ENCODE results near the gene WWOX. TPM values are rescaled to one million over a fixed set of nuclear protein-coding genes. Genes with fewer than 3 reads are reported as not detected.

WWOX gene
- total RNA-seq, 1 donor from 2014 or later = 43.2 TPM

DNA sequence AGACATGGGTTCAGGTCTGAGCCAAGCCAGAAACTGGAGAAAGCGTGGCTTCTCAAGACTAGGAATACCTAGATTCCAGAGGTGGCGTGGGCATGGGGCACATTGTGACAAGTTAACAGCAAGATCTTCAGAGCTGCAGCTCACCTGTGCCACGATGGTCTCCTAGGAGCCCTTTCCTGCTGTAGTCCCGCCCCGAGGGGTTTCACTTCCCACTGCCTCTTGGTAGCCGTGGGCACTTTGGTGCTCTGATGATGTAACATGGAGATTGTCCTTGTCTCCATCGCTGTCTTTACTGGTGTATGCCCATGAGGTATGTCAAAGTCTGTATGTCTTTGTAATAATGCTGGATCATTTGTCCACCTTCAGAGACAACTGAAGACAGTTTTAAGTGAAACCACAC, 89.7 kb downstream of the WWOX start:
- Mint-ChIP-seq H3K27ac (no peak overlapping the region), H3K9me3 (ENCODE audit: low read depth) (peaks cover 3% of the 10 kb centered on the region), H3K27me3 (no peaks in the 10 kb centered on the region), H3K4me3 (ENCODE audit: low read depth) (no peak overlapping the region), H3K4me1 (ENCODE audit: low read depth) (no peaks in the 10 kb centered on the region), H3K36me3 (ENCODE audit: insufficient read depth) (peaks cover 2% of the 10 kb centered on the region)
- TF ChIP-seq, protein P1, sequence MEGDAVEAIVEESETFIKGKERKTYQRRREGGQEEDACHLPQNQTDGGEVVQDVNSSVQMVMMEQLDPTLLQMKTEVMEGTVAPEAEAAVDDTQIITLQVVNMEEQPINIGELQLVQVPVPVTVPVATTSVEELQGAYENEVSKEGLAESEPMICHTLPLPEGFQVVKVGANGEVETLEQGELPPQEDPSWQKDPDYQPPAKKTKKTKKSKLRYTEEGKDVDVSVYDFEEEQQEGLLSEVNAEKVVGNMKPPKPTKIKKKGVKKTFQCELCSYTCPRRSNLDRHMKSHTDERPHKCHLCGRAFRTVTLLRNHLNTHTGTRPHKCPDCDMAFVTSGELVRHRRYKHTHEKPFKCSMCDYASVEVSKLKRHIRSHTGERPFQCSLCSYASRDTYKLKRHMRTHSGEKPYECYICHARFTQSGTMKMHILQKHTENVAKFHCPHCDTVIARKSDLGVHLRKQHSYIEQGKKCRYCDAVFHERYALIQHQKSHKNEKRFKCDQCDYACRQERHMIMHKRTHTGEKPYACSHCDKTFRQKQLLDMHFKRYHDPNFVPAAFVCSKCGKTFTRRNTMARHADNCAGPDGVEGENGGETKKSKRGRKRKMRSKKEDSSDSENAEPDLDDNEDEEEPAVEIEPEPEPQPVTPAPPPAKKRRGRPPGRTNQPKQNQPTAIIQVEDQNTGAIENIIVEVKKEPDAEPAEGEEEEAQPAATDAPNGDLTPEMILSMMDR (IDR thresholded peaks at IDR 0.05; ENCODE audit: unreplicated experiment) = no peak
- no peak for DNase-seq (ENCODE audit: low spot score, unreplicated experiment)

DNA sequence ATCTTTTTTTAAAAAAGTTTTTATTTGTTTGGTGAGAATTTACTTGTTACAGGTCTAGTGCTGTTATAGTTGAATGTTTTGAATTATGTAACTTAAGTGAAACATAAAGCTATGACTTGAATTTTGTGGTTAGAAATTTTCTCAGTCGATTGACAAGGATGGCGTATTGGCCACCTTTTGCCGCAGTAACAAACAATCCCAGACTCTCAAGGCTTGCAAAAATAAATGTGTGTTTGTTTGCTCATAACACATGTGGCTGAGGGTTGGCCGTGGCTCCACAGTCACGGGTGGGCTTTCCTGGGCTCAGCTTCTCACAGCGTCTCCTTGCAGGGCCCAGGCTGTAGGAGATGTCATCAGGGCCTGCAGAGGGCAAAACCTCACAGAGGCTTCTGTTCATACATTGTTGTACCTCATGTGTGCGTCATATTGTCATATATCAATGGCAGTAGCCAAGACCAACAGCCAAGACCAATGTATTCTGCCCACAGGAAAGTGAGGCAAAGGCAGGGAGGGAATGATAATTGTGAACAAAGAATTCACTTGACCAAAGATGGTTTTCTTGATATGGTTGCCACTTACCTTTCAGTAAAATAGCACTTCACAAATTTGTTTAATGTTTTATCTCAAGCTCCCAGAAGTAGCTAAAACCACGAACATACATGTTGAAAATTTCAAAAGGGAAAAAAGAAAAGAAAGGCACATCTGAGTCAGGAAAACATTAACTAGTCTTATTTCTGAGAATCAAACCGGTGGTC, 93.5 kb downstream of the WWOX start:
- DNase-seq (ENCODE audit: low spot score, unreplicated experiment) = no peak
- Mint-ChIP-seq H3K4me3 (ENCODE audit: low read depth) (no peak overlapping the region), H3K9me3 (ENCODE audit: low read depth) (peaks cover 6% of the 10 kb centered on the region), H3K4me1 (ENCODE audit: low read depth) (peaks cover 3% of the 10 kb centered on the region), H3K36me3 (ENCODE audit: insufficient read depth) (peaks cover 2% of the 10 kb centered on the region), H3K27ac (no peak overlapping the region), H3K27me3 (no peaks in the 10 kb centered on the region)
- TF ChIP-seq, protein P1 (IDR thresholded peaks at IDR 0.05; ENCODE audit: unreplicated experiment) = no peak

DNA sequence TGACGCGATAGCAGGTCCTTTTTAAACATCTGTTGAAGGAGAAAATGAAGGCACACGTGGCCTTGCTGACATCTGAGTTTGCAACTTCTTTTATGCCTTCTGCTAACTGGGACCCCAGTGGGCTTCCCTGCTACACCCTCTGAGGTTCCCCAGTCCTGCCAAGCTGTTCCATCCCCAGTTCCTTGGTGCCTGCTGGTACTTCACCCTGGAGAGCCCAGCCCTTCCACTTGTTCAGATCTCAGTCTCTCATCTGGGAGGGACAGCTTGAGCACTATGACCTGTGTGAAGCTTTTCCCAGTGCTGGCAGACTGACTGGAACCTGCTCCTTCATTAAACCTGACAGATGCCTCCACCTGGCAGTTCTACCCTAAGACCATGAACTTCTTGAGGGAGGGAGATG, 95.5 kb downstream of the WWOX start:
- Mint-ChIP-seq H3K9me3 (ENCODE audit: low read depth) (peaks cover 6% of the 10 kb centered on the region), H3K27ac (no peak overlapping the region), H3K27me3 (no peaks in the 10 kb centered on the region), H3K4me1 (ENCODE audit: low read depth) (peaks cover 9% of the 10 kb centered on the region), H3K4me3 (ENCODE audit: low read depth) (no peak overlapping the region), H3K36me3 (ENCODE audit: insufficient read depth) (peaks cover 2% of the 10 kb centered on the region)
- TF ChIP-seq, protein P1 (IDR thresholded peaks at IDR 0.05; ENCODE audit: unreplicated experiment) = no peak
- no peak for DNase-seq (ENCODE audit: low spot score, unreplicated experiment)

DNA sequence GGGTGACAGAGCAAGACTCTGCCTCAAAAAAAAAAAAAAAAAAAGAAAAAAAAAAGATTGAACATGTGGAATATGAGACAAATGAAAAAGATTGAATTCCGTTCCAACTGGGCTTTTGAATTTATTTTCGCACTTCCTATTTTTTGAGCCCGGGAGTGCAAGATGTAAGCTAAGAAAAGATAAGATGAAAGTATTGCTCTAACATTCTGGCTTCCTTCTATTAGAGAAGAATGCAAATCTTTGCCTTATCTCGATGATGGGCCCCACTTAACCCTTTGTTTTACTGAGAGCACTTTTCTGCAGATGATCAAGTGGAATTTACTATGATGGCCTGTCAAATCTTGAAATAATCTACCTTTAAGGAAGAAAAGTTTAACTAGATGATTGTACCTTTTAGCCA, 96.3 kb downstream of the WWOX start:
- peaks cover 2% of the 10 kb centered on the region for H3K36me3 Mint-ChIP-seq (ENCODE audit: insufficient read depth)
- no peak overlapping the region for H3K4me3 Mint-ChIP-seq (ENCODE audit: low read depth)
- H3K4me1 Mint-ChIP-seq (ENCODE audit: low read depth) = peaks cover 17% of the 10 kb centered on the region
- DNase-seq (ENCODE audit: low spot score, unreplicated experiment) = no peak
- TF ChIP-seq, protein P1 (IDR thresholded peaks at IDR 0.05; ENCODE audit: unreplicated experiment) = no peak
- H3K9me3 Mint-ChIP-seq (ENCODE audit: low read depth) = peaks cover 6% of the 10 kb centered on the region
- no peaks in the 10 kb centered on the region for H3K27me3 Mint-ChIP-seq
- H3K27ac Mint-ChIP-seq = no peak overlapping the region

DNA sequence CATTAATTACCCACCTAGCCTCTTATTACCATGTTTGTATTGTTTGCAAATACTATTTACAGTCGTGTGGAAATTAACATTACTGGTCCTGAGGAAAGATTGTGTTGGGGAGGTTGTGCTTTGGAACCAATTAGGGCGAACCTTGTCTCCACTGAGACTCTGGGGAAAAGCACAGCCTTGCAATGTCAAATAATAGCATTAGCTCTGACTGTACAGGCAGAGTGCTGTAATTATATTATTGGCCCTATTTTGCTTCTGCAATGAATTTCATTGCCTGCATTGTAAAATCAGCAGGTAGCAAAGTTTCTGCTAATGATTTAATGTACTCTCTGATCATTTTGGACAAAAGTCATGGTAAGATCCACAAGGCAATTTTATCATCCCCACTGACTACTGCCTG, 97.0 kb downstream of the WWOX start:
- no peaks in the 10 kb centered on the region for H3K27me3 Mint-ChIP-seq
- peaks cover 22% of the 10 kb centered on the region for H3K4me1 Mint-ChIP-seq (ENCODE audit: low read depth)
- H3K9me3 Mint-ChIP-seq (ENCODE audit: low read depth) = peaks cover 6% of the 10 kb centered on the region
- DNase-seq (ENCODE audit: low spot score, unreplicated experiment) = no peak
- H3K4me3 Mint-ChIP-seq (ENCODE audit: low read depth) = no peak overlapping the region
- TF ChIP-seq, protein P1 (IDR thresholded peaks at IDR 0.05; ENCODE audit: unreplicated experiment) = no peak
- H3K36me3 Mint-ChIP-seq (ENCODE audit: insufficient read depth) = peaks cover 2% of the 10 kb centered on the region
- H3K27ac Mint-ChIP-seq = no peak overlapping the region
